ENCODE results near the gene DUSP22. TPM values are rescaled to one million over a fixed set of nuclear protein-coding genes. Genes with fewer than 3 reads are reported as not detected.

The DUSP22 gene
- total RNA-seq, 2 donors from 2014 or later: 20.5 to 24.5 TPM

DNA sequence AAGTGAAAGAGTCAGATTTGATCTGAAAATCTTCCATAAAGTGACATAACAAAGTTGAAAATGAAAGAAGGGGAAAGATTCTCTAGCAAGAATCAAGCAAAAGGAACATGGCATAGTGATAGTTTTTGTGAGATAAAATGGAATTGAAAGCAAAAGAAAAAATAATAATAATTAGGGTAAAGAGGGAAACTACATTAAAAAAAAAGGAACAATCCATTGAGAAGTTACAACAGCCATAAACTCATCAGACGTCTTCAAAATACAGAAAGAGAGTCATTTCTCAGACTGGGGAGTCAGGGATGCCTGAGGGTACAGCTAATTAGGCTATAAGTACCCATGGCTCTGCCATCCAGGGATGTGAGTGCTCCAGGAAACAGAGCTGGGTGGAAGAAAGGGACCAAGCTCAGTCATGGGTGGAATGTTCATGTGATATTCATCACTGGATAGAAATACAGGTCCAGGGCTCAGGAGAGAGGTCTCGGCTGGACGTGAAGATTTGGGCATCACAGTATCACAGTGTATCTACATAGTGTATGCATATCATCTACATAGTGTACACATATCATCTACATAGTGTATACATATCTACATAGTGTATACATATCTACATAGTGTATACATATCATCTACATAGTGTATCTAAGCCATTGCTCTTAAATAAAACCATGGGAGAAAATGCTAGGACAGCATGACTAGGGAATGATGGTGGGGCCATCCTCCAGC is 29.4 kb downstream of the DUSP22 start:
- Histone ChIP-seq H3K4me3 (no peak overlapping the region), H3K27me3 (no peaks in the 10 kb centered on the region), H3K36me3 (no peaks in the 10 kb centered on the region), H3K27ac (no peak overlapping the region), H3K4me1 (no peaks in the 10 kb centered on the region), H3K9me3 (no peaks in the 10 kb centered on the region), H3K9ac (ENCODE audit: low read depth in 2 of 2, low read length in 2 of 2) (no peak overlapping the region)
- intact Hi-C loops (cut with DNase I): no loop called here
- TF ChIP-seq, protein P1, sequence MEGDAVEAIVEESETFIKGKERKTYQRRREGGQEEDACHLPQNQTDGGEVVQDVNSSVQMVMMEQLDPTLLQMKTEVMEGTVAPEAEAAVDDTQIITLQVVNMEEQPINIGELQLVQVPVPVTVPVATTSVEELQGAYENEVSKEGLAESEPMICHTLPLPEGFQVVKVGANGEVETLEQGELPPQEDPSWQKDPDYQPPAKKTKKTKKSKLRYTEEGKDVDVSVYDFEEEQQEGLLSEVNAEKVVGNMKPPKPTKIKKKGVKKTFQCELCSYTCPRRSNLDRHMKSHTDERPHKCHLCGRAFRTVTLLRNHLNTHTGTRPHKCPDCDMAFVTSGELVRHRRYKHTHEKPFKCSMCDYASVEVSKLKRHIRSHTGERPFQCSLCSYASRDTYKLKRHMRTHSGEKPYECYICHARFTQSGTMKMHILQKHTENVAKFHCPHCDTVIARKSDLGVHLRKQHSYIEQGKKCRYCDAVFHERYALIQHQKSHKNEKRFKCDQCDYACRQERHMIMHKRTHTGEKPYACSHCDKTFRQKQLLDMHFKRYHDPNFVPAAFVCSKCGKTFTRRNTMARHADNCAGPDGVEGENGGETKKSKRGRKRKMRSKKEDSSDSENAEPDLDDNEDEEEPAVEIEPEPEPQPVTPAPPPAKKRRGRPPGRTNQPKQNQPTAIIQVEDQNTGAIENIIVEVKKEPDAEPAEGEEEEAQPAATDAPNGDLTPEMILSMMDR (IDR thresholded peaks at IDR 0.05): no peak
- DNase-seq: no peak

DNA sequence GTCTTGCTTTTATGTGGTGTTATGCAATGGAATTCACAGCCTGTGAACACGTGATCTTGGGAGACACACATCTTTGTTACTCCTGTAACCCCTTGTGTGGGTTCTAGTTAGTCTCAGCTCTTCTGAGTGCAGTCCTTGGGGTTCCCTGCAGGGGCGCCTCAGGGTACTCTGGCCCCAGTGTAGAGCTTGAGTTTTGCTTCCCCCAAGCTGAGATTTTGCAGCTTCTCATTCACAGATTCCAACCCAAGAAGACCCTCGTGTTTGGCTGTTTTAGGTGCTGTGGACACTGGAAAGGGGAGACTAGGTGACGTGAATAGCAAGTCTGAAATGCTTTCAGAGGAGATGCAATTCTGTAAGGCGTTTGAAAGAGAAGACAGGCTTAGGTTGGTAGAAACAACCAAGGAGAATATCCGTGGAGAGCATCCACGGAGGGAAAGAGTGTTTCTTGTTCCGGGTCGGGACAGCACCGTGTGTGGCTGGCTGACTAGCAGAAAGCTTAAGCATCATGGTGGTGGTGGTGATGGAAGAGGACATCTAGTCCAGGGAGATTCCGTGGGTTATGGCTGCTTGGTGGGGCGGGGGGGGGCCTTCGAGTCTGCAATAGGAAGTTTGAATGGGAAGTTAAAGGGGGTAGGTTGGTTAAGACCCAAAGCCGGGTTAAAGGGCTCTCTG is 30.1 kb downstream of the DUSP22 start:
- Histone ChIP-seq H3K4me3 (no peak overlapping the region), H3K27me3 (no peaks in the 10 kb centered on the region), H3K36me3 (no peaks in the 10 kb centered on the region), H3K9me3 (no peaks in the 10 kb centered on the region), H3K9ac (ENCODE audit: low read depth in 2 of 2, low read length in 2 of 2) (no peak overlapping the region), H3K4me1 (no peaks in the 10 kb centered on the region), H3K27ac (no peak overlapping the region)
- DNase-seq: no peak
- intact Hi-C loops (cut with DNase I): no loop called here
- TF ChIP-seq, protein P1 (IDR thresholded peaks at IDR 0.05): no peak

DNA sequence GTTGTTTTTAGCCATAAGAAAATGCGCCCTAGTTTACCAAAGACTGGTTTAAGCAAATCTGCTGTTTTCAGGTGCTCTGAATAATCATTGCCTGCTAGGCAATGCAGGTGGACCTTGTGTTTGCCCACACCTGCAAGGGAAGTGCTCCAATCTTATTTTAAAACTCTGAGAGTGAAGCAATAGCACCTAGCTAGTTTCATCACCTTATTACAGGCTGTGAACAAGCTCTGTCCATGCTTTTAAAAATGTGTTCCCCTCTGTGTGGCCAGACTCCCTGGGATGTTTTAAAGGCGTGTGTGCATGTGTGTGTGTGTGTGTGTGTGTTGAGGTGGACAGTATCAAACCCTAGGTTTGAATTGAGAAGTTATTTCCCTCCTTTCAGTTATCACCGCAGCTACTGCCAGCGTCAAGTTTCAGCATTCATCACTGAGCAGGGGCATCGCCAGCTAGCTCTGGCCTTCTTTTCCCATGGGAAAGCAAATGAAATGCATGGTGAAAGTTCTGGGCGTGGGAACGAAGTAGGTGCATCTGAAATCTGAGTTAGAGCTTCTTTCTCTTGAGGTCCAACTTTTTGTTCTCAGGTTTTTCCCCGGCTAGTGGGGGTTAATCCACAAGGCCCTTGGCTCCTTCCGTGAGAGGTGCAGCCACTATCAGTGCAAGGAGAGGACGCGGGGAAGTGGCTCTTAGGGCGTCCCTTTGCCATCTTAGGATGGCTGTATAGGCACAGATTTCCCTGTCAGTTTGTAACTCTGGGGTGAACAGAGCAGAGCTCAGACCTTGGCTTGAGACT is 30.8 kb downstream of the DUSP22 start:
- no peak for DNase-seq
- Histone ChIP-seq H3K36me3 (no peaks in the 10 kb centered on the region), H3K9me3 (no peaks in the 10 kb centered on the region), H3K27ac (no peak overlapping the region), H3K27me3 (no peaks in the 10 kb centered on the region), H3K4me3 (no peak overlapping the region), H3K4me1 (no peaks in the 10 kb centered on the region), H3K9ac (ENCODE audit: low read depth in 2 of 2, low read length in 2 of 2) (no peak overlapping the region)
- TF ChIP-seq, protein P1 (IDR thresholded peaks at IDR 0.05): no peak
- intact Hi-C loops (cut with DNase I): no loop called here

DNA sequence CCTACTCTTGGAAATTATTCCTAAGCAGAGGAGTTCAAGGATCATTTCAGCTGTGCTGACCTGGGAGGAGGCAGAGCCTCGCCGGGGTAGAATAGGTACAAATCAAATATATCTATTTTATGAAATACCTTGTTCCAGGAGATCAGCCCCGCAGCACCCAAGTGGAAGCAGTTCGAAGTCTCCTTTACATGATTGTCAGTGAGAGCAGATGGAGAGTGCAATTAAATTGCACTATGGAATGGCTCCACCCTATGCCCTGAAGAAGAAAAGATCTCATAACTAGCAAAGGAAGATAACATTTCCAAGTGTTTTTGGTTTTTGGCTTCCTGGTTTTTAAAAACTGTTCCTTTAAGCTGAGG is 31.4 kb downstream of the DUSP22 start:
- no peak for DNase-seq
- no peaks in the 10 kb centered on the region for H3K4me1 ChIP-seq
- H3K4me3 ChIP-seq: no peak overlapping the region

DNA sequence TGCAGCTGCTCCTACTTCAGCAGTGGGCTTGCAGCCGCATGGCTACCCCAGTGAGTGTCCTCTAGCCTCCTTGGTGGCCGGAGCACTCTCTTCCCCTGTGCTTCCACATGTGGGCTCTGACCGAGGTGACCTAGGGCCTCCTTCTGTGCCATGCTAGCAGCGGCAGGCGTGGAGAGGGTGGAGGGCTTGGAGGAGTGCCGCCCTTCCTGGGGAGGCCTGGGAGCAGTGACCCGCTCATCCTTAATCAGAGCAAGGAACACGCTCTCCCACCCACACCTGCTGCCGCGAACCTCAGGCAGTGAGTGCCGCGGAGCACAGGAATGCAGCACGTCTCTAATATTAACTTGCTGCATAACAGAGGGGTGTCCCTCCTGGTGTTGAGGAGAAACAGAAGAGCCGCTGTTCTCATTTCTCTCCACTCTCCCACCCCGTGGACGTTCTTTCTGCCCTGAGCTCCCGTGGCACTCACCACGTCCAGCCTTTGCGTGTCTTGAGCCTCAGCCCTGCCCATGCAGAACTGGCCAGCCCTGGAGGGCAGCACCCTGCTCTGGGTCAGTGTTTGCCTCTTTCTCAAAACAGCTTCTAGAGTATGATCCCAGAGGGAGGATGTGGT is 31.9 kb downstream of the DUSP22 start:
- intact Hi-C loops (cut with DNase I): no loop called here
- no peak for DNase-seq
- no peak overlapping the region for H3K27ac ChIP-seq
- no peak overlapping the region for H3K4me3 ChIP-seq
- H3K27me3 ChIP-seq: no peaks in the 10 kb centered on the region
- no peak overlapping the region for H3K9ac ChIP-seq (ENCODE audit: low read depth in 2 of 2, low read length in 2 of 2)
- no peaks in the 10 kb centered on the region for H3K9me3 ChIP-seq
- H3K36me3 ChIP-seq: no peaks in the 10 kb centered on the region
- no peaks in the 10 kb centered on the region for H3K4me1 ChIP-seq
- TF ChIP-seq, protein P1 (IDR thresholded peaks at IDR 0.05): no peak

More for the DNA sequence above, 31.4 kb downstream of the DUSP22 start:
- H3K27me3 ChIP-seq: no peaks in the 10 kb centered on the region
- H3K9ac ChIP-seq (ENCODE audit: low read depth in 2 of 2, low read length in 2 of 2): no peak overlapping the region
- no peaks in the 10 kb centered on the region for H3K9me3 ChIP-seq
- TF ChIP-seq, protein P1 (IDR thresholded peaks at IDR 0.05): no peak
- no peaks in the 10 kb centered on the region for H3K36me3 ChIP-seq
- H3K27ac ChIP-seq: no peak overlapping the region
- intact Hi-C loops (cut with DNase I): no loop called here

Measured in colonic mucosa (tissue), 4 donors.